MM.1S (cell line): ENCODE measurements around the gene GARS1.

Source experiments
- CTCF ChIP-seq: fragments of 300-600 bp; sonication (generic); IDR thresholded peaks from 2 replicates; pipeline ENCODE4 v1.5.1; 2016; ENCODE audit warnings: antibody characterized with exemption, low read length, mixed read lengths
- EZH2 ChIP-seq: fragments of 300-600 bp; sonication (generic); optimal IDR thresholded peaks from 2 replicates; pipeline ENCODE3; 2017; ENCODE audit warnings: low read depth, mild to moderate bottlenecking, antibody characterized with exemption, low read length, mixed read lengths

DNA sequence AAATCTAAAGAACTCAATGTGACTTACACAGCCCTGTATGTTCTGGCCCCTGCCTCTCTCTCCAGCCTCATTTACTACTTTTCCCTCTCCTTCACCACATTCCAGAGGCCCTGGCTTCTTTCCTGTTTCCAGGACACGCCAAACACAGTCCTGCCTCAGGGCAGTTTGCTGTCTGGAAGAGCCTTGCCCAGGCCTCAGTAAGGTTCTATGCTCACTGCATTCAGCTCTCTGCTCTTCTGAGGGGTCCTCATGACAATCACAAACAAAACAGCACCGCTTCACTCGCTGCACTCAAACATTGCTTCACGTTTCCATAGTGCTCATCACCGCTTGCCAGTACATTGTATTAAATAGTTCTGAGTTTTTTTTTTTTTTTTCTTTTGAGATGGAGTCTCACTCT is 35.1 kb upstream of the GARS1 start:
- no peak for TF ChIP-seq CTCF
- TF ChIP-seq EZH2, result no peak
